ENCODE results near the gene BRK1.
"Not testable (repeated sequence)": the region's sequence is repeated elsewhere in the genome, so short reads cannot be mapped to it uniquely, and the experiment has no call there.

The BRK1 gene

DNA sequence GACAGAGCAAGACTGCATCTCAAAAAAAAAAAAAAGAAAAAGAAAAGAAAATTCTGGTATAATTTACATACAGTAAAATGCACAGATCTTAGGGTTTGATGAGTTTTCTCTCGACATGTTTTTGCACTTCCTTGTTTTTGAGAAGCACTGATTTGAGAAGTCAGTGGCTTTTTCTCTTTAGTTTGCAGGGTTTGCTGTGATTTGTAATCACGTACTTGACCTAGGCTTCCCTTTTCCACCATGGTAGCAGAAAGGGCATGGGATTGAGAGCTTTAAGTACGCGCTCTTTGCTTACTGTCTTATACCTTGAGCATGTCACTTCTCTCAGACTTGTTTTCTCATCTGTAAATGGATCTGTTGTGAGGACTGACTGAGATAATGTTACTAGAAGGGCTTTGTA, 30.2 kb downstream of the BRK1 start:
- no peak for DNase-seq

DNA sequence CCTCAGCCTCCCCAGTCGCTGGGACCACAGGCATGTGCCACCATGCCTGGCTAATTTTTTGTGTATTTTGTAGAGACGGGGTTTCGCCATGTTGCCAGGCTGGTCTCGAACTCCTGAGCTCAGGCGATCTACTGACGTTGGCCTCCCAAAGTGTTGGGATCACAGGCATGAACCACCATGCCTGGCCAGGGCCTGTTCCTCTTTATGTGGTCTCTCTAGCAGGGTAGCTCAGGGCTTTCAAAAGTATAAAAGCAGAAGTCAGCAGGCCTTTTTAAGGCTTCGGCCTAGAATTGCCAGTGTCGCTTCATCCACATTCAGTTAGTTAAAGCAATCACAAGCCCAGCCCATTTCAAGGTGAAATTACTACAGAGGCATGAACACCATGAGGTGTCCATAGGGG, 33.8 kb downstream of the BRK1 start:
- DNase-seq: no peak

DNA sequence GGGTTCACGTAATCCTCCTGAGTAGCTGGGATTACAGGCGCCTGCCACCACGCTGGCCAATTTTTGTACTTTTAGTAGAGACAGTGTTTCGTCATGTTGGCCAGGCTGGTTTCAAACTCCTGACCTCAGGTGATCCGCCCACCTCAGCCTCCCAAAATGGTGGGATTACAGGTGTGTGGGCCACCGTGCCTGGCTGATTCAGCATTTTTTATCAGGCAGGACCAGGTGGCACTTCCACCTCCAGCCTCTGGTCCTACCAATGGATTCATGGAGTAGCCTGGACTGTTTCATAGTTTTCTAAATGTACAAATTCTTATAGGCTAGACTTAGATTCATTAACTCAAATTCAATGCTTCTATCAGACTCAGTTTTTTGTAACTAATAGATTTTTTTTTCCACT, 35.5 kb downstream of the BRK1 start:
- DNase-seq: no peak

DNA sequence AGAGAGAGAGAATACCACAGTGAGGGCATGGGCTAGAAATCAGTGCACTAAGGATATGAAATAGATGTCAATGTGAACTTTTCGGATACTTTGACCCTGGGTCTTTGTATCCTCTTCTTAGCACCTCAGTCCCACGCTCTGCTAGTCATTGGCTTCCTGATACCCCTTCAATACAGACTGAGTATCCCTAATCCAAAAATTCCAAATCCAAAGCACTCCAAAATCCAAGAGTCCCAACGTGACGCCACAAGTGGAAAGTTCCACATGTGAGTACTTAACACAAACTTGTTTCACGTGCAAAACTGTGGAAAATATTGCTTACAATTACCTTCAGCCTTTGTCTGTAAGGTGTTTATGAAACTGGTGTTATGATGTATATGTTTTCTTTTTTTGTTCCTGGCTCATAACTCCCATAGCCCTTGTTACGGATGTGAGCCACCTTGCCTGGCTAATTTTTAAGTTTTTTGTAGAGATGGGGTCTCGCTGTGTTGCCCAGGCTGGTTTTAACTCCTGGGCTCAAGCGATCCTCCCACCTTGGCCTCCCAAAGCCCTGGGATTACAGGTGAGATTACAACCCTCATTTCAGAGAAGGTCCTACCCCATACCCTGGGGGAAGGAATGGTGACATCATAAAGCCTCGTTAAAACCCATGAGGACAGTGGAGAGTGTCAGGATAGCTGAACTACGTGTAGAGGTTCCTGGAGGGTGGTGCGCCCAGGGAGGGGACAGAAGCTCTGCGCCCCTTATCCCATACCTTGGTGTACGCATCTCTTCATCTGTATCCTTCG, 39.1 kb downstream of the BRK1 start:
- DNase-seq: no peak

DNA sequence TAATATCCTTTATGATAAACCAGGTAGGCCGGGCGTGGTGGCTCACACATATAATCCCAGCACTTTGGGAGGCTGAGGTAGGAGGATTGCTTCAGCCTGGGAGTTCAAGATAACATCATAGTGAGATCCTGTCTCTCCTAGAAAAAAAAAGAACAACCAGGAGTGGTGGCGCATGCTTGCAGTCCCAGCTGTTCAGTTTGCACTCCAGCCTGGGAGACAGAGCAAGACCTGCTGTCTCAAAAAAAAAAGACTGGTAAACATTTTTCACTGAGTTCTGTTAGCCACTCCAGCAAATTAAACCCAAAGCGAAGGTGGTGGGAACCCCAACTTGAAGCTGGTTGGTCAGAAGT, 39.6 kb downstream of the BRK1 start:
- DNase-seq: no peak

DNA sequence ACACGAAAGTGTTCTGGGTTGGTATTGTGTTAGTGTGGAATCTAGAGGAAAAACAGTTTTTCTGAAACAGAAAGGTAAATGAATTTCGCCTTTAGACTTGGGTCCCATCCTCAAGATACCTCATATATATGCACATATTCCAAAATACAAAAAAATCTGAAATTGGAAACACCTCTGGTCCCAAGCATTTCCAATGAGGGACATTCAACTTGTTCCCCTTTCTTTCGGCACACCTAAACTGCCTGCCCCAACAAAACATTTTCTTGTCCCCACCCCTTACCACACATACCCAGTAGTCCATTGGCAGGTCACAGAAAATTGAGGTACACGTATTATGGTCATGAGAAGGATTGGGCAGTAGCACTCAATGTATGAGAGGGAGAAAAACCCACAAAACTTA, 40.2 kb downstream of the BRK1 start:
- DNase-seq: no peak

DNA sequence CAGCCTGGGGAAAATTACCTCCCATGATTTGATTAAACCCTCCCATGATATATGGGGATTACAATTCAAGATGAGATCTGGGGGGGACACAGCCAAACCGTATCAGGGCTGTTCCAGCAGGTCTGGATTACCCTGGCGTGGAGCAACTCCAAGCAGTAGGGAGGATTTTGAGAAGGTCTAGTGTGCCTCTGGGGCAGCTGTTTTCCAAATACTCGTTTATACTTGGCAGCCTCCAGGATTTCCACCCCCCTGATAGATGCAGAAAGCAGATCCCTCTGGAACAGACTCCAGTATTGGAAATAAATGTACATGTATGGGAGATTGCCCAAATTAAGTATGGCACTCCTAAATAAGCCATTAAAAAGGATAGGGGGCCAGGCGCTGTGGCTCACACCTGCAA, 41.6 kb downstream of the BRK1 start:
- DNase-seq: no peak

DNA sequence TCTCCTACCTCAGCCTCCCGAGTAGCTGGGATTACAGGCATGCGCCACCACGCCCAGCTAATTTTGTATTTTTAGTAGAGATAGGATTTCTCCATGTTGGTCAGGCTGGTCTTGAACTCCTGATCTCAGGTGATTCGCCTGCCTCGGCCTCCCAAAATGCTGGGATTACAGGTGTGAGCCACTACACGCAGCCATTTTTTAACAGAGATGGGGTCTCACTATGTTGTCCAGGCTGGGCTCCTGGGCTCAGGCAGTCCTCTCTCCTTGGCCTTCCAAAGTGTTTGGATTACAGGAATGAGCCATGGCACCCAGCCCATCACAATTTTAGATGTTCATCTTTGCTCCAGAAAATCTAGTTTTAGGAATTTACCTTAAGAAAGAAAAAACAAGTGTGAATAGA, 43.1 kb downstream of the BRK1 start:
- DNase-seq: not testable (repeated sequence)

DNA sequence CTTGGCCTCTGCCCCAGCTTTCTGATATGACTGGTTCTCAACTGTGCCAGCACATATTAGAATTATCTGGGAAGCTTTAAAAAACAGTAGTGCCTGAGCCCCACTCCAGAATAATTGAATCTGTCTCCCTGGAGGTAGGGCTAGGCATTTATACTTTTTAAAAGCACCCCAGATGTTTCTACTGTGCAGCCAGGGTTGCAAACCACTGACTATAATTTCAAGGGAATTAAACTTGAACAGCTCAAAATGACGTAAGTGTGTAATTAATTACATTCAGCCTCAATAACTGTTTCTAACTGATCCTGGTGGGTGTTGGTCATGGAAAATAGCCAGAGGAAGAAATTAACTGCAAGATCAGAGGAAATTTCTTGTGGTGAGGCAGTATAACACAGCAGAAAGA, 44.9 kb downstream of the BRK1 start:
- DNase-seq: no peak

DNA sequence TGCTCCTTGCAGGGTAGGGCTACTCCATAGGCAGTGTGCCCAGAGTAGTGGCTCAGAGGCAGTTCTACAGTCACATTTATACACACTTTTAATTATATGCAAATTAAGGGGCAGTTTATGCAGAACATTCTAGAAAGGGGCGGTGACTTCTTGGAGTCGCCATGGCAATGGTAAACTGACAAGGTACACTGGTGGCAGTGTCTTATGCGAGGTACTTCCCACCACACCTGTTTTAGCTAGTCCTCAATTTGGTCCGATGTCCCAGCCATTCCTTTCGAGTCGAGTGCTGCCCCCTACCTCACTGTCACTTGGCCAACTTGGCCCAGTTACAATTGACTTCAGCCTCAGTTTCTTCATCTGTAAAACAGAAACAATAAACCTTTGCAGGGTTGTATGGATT, 45.5 kb downstream of the BRK1 start:
- DNase-seq: no peak

DNA sequence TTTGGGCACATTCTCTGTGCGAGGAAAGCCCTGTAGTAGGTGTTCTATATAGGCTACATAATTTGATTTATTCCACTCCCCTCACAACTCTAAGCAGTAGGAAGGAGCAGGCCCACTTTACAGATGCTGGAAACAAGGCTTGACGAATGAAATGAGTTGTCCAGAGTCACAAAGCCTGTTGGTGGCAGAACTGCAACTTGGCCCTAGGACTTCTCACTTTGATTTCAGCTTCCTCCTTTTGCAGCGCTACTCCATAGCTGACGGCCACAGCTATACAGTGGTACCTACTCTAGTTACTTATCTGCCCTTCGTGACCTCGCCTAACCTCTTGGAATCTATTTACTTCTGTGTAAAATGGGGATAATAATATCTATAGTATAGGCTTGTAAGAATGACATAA, 46.7 kb downstream of the BRK1 start:
- DNase-seq: no peak

DNA sequence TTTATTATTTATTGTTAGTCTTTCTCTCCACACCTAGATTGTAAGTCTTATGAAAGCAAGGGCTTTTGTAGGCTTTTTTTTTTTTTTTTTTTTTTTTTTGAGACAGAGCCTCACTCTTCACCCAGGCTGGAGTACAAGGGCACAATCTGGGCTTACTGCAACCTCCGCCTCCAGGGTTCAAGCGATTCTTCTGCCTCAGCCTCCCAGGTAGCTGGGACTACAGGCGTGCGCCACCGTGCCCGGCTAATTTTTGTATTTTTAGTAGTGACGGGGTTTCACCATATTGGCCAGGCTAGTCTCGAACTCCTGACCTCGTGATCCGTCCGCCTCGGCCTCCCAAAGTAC, 48.7 kb downstream of the BRK1 start:
- DNase-seq: not testable (repeated sequence)

DNA sequence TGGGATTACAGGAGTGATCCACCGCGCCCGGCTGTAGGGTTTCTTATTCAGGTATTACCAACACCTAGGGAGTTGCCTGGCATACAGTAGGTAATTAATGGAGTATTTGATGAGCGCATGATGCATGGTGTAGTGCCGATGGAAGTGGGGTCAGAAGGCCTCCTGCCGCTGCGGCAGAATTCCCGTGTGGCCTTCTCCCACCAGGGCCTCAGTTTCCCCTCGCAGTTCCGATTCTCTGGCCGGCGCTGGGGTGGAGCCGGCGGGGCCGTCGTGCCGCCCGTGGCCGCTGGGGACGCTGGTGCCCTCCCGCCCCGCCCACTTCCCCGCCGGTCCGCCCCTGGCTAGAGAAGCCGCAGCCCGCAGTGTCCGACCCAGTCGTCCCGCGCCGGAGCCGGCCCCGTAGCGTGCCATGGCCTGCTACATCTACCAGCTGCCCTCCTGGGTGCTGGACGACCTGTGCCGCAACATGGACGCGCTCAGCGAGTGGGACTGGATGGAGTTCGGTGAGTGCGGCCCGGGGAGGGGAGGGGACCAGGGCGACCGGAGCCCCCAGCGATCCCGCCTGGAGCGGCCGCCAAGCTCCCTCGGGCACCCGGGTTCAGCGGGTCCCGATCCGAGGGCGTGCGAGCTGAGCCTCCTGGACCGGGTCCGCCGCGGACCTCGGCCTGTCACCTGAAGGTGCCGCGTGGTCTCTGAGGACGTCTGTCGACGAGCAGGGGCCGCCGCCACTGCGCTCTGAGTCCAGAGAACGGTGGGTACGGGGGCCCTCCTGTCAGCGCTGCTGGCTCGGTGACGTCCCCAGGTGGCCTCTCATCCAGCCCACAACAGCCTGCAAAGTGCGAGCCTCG, 49.3 kb downstream of the BRK1 start, which contains the start of gene IRAK2:
Gene IRAK2, plus strand, starts transcription at position 374 of the 848 bp plus-strand sequence. Its CDS starts 36 bp downstream, at position 410.
- DNase-seq: peak; percentile 70

DNA sequence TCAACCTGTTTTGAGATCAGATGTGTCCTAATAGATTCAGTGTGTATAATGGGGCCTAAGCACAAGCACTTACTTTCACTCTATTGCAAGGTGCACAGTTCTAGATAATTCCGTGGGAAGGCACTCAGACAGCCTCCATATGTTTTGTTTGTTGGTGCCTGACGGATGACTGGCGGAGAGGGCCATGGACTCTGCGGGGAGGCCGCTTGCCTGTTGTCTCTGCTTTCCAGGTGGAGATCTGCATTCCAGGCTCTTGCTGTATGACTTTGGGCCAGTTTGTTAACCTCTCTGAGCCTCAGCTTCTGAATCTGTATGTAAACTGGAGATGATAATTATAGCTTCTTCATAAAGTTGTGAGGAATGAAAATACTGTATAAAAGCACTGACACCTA, 50.7 kb downstream of the BRK1 start:
- no peak for DNase-seq

DNA sequence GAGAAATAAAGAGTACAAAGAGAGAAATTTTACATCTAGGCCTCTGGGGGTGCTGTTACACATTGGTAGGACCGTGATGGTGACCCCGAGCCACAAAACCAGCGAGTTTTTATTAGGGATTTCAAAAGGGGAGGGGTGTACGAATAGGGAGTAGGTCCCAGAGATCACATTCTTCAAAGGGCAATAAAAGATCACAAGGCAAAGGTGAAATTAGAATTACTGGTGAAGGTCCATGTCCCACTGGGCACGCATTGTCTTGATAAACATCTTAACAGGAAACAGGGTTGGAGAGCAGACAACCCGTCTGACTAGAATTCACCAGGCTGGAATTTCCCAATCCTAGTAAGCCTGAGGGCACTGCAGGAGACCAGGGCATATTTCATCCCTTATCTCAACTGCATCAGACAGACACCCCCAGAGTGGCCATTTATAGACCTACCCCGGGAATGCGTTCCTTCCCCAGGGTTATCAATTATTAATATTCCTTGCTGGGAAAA, 53.6 kb downstream of the BRK1 start:
- DNase-seq: peak; percentile 29

DNA sequence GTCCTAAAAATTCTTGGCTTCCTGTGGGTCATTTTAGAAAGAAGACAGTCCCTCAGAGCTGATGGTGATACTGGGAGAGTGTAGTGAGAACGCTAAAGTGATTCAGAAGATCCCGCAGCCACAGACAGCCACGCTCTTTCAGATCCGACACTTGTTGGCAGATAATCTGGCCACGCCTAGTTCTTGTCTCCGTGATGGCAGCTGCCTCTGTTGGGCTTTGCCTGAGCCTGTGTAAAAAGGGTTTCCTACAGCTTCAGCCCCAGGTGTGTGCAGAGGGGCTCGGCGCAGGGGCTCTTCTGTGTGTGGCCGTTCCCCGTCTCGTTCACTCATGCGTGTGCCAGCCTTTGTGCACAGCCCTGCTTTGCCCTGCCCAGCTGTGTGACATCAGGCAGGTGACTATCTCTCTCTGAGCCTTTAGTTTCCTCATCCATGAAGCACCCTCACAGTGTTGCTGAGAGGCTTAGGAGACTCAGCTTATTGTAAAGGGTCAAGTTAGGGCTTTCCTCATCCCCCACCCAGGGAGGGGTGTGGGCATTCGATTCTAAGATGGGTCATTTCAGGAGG, 55.5 kb downstream of the BRK1 start:
- no peak for DNase-seq

DNA sequence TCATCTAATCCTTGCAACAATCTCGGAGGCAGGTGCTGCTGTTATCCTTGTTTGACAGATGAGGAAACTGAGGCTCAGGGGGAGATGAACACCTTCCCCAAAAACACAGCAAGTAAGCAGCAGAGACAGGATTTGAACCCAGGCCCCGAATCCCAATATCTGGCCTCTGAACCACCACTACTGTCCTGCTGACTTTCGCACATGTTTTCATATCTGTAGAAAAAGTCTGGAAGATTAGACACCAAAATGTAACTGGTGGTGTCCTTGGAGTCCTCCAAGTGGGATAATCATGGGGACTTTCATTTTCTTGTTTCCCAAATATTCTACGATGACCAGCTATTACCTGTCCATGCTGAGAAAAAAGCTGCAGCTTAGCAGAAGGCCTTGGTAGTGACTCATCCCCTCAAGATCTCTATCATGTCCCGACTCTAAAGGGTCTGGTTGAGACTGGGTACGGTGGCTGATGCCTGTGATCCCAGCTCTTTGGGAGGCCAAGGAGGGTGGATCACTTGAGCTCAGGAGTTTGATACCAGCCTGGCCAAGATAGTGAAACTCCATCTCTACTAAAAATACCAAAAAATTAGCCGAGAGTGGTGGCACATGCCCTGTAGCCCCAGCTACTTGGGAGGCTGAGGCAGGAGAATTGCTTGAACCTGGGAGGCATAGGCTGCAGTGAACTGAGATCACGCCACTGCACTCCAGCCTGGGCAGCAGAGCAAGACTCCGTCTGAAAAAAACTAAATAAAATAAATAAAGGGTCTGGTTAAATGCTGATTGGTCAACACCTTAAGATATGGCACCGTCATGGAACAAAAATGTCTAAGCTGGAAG, 57.8 kb downstream of the BRK1 start:
- peak; percentile 69 for DNase-seq

DNA sequence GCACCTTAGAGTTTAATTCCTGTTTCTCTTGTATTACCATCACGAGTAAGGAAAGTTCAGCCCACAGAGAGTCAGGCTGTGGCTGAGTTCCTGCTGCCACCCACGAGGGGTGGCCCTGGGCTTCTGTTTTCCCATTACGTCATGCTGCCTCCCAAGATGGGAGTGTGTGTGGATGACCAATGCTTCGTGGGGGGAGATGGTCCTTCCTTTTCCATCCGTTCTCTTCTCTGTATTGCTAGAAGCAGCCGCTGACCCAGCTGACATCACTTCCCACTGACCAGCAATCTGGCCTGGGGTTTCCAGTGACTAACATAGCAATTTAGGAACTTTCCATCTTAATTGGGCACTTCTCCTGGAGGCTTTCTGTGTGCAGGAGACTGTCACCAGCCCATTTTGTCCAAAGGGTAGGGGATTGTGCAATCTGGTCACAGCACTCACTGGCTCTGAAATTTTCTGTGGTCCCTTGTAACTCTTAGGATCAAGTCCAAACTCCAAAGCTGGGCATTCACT, 58.5 kb downstream of the BRK1 start:
- peak; percentile 99 for DNase-seq

DNA sequence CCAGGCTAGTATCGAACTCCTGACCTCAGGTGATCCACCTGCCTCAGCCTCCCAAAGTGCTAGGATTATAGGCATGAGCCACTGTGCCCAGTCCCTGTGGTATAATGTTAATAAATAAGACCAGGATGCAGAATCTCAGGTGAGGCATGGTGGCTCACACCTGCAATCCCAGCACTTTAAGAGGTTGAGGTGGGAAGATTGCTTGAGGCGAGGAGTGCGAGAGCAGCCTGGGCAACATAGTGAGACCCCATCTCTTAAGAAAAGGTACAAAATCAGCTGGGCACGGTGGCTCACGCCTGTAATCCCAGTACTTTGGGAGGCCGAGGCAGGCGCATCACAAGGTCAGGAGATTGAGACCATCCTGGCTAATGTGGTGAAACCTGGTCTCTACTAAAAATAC, 59.9 kb downstream of the BRK1 start:
- not testable (repeated sequence) for DNase-seq

DNA sequence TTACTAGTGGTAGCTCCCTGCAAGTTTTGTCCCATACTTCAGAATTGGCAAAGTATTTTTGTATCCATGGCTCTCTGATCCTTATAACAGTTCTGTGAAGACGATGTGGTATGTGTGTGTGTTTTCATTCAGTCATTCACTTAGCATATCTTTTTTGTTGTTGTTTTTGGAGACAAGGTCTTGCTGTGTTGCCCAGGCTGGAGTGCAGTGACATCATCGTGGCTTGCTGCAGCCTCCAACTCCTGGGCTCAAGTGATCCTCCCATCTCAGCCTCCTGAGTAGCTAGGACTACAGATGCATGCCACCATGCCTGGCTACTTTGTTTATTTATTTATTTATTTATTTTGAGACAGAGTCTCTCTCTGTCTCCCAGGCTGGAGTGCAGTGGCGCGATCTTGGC, 60.7 kb downstream of the BRK1 start:
- DNase-seq: not testable (repeated sequence)
